GM15510 (cell line): Measurements from ENCODE around the gene KRTAP10-4.

Source experiments
- POLR2A ChIP-seq: IDR thresholded peaks from 3 replicates; pipeline ENCODE4 v1.6.1; 2011; ENCODE audit warnings: borderline replicate concordance; ENCODE audit not compliant: insufficient read length; ENCODE audit errors: extremely low read depth

Gene KRTAP10-4

GRCh38 chr21:44613386-44614155 is 40.0 kb downstream of the KRTAP10-4 start:
- TF ChIP-seq POLR2A, result no peak

DNA sequence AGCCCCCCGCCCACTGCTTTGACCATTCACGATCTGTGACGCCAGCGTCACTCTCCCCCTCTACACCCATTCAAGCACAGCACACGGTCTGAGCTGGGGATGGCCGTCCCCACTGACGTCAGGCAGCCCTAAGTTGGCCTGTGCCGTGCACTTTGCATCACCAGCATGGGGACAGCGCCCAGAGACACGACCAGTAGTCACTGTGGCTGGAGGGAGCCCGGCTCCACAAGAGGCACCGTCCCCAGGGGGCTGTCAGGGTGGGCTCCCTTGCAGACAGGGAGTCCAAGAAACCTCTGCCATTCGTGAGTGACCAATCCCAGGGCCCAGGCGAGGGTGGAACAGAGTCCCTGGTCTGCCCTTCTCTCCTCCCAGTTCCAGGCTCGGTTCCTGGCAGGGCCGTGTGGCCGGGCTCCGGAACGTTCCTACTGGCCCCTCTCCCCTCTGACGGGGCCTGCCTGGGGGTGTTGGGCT is 40.7 kb downstream of the KRTAP10-4 start:
- TF ChIP-seq POLR2A, result no peak

DNA sequence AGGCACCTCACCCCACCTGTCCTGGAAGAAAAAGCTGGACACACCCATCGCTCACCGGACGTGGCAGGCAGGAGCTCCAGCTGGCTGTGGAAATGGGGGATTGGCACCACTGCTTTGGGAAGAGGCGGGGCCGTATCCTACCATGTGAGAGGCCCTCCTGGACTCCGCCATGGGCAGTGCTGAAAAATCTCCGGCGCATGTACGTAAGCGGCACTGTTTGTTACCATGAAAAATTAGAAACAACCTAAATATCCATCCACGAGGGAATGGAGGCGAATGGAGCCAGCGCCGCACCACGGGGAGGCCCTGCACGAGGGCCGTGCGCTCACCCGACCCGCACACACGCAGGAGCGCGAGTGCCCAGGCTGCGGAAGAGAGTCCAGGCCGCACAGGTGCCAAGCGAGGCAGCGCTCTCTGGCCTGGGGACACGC is 41.4 kb downstream of the KRTAP10-4 start:
- no peak for TF ChIP-seq POLR2A

DNA sequence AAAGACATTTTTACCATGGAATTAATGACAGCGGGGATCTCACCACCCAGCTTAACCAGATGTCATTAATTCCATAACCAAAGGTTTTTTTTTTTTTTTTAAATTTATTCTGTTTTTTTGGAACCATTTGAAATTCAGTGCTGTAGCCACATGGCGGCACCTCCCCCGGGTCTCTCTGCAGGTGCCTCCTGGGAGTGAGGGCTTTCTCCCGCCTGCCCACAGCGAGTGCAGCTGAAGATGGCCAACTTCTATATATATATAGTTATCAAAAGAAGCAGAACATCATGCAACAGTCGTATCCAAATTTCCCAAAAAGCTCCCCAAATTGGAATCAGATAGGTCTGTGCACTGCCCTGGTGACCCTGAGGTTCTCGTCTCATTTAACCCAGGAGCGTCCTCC is 41.9 kb downstream of the KRTAP10-4 start:
- no peak for TF ChIP-seq POLR2A

DNA sequence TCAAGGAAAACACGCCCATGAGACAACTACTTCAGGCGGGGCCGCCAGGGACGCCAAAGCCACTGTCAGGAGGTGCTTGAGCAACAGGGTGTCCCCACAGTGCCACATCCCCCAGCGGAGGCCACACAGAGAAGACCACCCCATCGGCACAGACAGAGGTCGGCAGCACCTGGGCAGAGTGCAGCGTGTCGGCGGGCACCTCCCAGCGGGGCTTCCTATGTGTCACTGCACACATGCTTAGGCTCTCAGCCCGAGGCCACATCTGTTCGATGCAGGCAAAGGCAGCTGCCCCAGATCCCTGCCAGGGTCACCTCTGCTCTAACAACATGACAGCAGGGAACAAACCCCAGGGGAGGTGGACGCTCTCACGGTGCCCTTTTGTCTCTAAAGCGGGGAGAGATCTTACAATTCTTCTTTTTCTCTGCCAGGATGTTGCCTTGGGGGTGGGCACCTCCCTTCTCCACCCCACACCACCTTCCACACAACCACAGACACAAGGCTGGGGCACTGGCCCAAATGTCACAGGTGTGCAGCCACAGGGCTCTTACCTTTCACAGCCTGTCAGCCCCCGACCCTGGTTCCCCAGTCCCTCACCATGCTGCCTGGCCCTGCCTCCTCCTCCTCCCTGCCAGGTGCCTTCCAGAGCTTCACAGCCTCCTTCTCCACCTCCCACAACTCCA is 42.5 kb downstream of the KRTAP10-4 start:
- no peak for TF ChIP-seq POLR2A

GRCh38 chr21:44616591-44616926 is 43.0 kb downstream of the KRTAP10-4 start:
- no peak for TF ChIP-seq POLR2A

GRCh38 chr21:44617071-44617501 is 43.6 kb downstream of the KRTAP10-4 start:
- no peak for TF ChIP-seq POLR2A

- no peak for TF ChIP-seq POLR2A
These were observed 45.0 kb downstream of the KRTAP10-4 start for GRCh38 chr21:44618504-44618903.

DNA sequence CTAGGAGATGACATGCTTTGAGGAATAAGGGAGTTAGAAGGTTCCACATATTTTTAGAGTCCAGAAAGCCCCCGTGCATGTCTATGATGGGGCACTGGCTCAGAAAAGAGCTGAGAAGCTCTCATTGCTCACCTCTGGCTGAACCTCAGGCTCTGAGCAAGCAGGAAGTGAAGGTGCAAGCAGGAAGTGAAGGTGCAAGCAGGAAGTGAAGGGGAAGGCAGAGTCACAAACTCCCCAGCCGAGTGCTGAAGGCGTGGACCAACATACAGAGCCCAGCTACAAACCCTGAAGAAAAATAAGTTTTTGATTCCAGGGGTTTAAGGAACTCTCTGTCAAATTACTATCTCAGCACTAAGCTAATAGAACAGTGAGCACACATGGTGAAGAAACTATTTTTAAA is 45.4 kb downstream of the KRTAP10-4 start:
- no peak for TF ChIP-seq POLR2A

GRCh38 chr21:44619886-44620285 is 46.4 kb downstream of the KRTAP10-4 start:
- TF ChIP-seq POLR2A, result no peak

DNA sequence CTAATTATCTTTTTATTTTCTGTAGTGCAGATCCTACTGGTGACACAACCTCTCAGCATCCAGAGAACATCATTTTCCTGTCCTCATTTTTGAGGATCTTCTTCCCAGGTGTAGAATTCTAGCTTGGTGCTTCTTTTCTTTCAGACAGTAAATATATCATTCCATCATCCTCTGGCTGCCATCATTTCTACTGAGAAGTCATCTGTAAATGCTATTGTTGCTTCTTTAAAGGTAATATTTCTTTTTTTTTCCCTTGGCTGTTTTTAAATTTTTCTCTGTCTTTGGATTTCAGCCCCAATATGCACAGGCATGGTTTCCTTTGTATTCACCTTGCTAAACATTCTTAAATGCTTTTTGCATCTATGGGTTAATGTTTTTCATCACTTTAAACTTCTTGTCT is 50.0 kb downstream of the KRTAP10-4 start:
- no peak for TF ChIP-seq POLR2A
